Measurements from ENCODE around the gene IGSF22. TPM values are rescaled to one million over a fixed set of nuclear protein-coding genes. Genes with fewer than 3 reads are reported as not detected.
A peak's percentile ranks its signal among the peaks of the same experiment; 100 is the strongest.
"Not testable (repeated sequence)": the region's sequence is repeated elsewhere in the genome, so short reads cannot be mapped to it uniquely, and the experiment has no call there.

IGSF22 gene
- total RNA-seq, 2 donors from 2014 or later: not detected

DNA sequence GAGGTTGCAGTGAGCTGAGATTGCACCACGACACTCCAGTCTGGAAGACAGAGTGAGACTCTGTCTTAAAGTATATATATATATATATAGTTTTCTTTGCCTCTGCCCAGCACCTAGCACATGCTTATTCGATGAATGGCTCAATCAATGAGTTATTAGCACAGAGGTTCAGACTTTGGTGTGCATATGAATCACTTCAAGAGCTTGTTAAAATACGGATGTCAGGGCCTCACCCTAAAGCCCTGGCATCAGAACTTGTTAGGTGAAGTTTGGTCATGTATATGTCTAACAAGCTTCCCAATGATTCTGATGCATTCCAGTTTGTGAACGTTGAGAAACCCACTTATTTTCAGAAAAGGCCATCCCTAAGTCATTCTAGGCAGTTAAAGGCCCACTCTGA lies 49.2 kb downstream of the IGSF22 start:
- no peaks in the 10 kb centered on the region for H3K9me3 Mint-ChIP-seq
- no peaks in the 10 kb centered on the region for H3K27me3 Mint-ChIP-seq
- H3K36me3 Mint-ChIP-seq: no peaks in the 10 kb centered on the region
- no peak overlapping the region for H3K4me3 Mint-ChIP-seq
- DNase-seq (ENCODE audit: low spot score) (no peak), ATAC-seq (no peak)
- H3K4me1 Mint-ChIP-seq (ENCODE audit: low read depth in 2 of 2): peaks cover 3 to 5% of the 10 kb centered on the region in 2 donors
- H3K27ac Mint-ChIP-seq: no peak overlapping the region

DNA sequence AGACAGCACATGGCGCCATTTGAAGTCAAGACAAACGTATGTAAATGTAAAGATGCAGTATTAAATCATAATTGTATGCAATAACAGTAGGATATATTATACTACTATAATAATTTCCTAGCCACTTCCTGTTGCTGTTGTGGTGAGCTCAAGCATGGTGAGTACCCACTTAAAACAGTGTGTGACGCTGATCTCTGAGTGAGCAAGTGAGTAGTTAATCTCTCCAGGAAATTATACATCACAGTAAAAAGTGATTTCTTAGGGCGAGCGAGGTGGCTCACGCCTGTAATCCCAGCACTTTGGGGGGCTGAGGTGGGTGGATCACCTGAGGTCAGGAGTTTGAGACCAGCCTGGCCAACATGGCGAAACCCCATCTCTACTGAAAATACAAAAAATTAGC lies 53.8 kb downstream of the IGSF22 start:
- H3K4me3 Mint-ChIP-seq; H3K27me3 Mint-ChIP-seq; DNase-seq (ENCODE audit: low spot score); H3K36me3 Mint-ChIP-seq; H3K27ac Mint-ChIP-seq; H3K9me3 Mint-ChIP-seq: not testable (repeated sequence)
- peaks cover 13 to 22% of the 10 kb centered on the region in 2 donors for H3K4me1 Mint-ChIP-seq (ENCODE audit: low read depth in 2 of 2)
- peak; percentile 80 to 85 for ATAC-seq

DNA sequence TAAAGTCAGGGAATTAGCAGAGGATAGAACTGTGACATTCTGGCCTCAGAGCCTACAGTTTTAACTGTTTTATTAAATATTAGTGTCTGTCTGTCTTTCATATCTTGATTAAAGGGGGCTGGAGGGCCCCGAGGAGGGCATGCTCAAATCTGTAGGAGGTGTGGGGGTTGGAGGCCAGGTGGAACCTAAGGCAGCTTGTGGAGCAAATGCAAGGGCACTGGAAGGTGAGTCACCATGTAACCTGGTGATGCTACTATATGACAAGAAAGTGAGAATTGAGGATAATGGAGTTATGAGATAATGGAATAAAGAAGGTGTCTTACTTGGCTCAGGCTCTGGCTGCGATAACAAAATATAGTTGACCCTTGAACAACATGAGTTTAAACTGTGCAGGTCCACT lies 54.7 kb downstream of the IGSF22 start:
- no peak for DNase-seq (ENCODE audit: low spot score)
- H3K4me3 Mint-ChIP-seq: no peak overlapping the region

DNA sequence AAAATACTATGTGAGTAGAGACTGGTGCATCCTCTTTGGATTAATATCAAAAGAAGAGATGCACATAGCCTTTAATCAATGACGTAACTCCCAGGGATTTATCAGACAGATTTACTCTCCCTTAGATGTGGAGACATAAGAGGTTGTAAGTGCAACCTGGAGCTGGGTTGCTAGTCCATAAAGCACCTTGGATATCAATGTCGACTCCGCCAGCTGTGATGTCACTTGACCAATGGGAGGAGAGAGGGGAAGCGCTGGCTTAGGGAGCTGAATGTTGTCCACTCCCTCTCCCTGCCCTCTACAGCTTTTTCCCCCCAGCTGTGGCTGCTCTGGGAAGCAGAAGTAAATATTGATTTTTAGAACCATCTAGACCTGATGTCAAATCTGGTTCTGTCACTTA lies 56.3 kb downstream of the IGSF22 start:
- no peak for ATAC-seq
- H3K27ac Mint-ChIP-seq: peak overlapping the region; percentile 18 to 70
- peaks cover 0 to 7% of the 10 kb centered on the region in 2 donors for H3K27me3 Mint-ChIP-seq
- peak overlapping the region; percentile 58 for H3K4me3 Mint-ChIP-seq
- H3K9me3 Mint-ChIP-seq: no peaks in the 10 kb centered on the region
- no peaks in the 10 kb centered on the region for H3K36me3 Mint-ChIP-seq
- DNase-seq (ENCODE audit: low spot score): no peak
- H3K4me1 Mint-ChIP-seq (ENCODE audit: low read depth in 2 of 2): peaks cover 18 to 22% of the 10 kb centered on the region in 2 donors

More for the DNA sequence above, 54.7 kb downstream of the IGSF22 start:
- H3K36me3 Mint-ChIP-seq: no peaks in the 10 kb centered on the region
- H3K27me3 Mint-ChIP-seq: peaks cover 0 to 2% of the 10 kb centered on the region in 2 donors
- no peak for ATAC-seq
- no peaks in the 10 kb centered on the region for H3K9me3 Mint-ChIP-seq
- H3K4me1 Mint-ChIP-seq (ENCODE audit: low read depth in 2 of 2): peaks cover 13 to 22% of the 10 kb centered on the region in 2 donors
- H3K27ac Mint-ChIP-seq: no peak overlapping the region

DNA sequence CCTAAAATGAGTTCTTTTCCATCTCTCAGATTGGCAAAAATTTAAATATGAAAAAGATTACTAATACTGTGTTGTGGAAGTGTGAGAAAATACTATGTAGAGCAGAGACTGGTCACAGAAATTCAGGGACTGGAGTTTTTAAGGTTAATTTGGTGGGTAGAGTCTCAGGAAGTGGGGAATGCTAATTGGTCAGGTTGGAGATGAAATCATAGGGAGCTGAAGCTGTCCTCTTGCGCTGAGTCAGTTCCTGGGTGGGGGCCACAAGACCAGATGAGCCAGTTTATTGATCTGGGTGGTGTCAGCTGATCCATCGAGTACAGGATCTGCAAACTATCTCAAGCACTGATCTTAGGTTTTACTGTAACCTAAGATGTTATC lies 56.8 kb downstream of the IGSF22 start:
- peaks cover 18 to 22% of the 10 kb centered on the region in 2 donors for H3K4me1 Mint-ChIP-seq (ENCODE audit: low read depth in 2 of 2)
- H3K4me3 Mint-ChIP-seq: peak overlapping the region; percentile 58
- H3K27me3 Mint-ChIP-seq: peaks cover 0 to 7% of the 10 kb centered on the region in 2 donors
- ATAC-seq (peak in 1 of 2 donors; percentile 20), DNase-seq (ENCODE audit: low spot score) (no peak)
- no peaks in the 10 kb centered on the region for H3K9me3 Mint-ChIP-seq
- no peaks in the 10 kb centered on the region for H3K36me3 Mint-ChIP-seq
- peak overlapping the region; percentile 18 to 70 for H3K27ac Mint-ChIP-seq

DNA sequence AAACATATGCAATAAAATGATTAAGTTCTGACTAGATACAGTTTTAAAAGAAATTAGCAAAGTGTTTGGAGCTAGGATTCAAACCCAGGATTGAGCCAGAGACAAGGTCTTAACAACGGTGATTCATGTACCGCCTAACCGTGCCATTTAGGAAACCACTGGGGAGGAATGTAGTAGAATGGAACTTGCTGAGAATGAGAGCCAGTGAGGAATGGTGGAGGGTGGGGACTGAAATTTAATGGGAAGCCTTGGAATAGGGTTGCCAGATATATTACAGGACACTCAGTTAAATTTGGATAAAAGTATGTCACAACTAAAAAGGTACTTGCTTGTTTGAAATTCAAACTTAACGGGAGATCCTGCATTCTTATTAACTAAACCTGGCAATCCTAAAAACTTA lies 57.9 kb downstream of the IGSF22 start:
- H3K27ac Mint-ChIP-seq: peak overlapping the region in 1 of 2 donors; percentile 18
- DNase-seq (ENCODE audit: low spot score) (no peak), ATAC-seq (no peak)
- peaks cover 0 to 7% of the 10 kb centered on the region in 2 donors for H3K27me3 Mint-ChIP-seq
- peaks cover 18 to 22% of the 10 kb centered on the region in 2 donors for H3K4me1 Mint-ChIP-seq (ENCODE audit: low read depth in 2 of 2)
- no peaks in the 10 kb centered on the region for H3K36me3 Mint-ChIP-seq
- no peaks in the 10 kb centered on the region for H3K9me3 Mint-ChIP-seq
- no peak overlapping the region for H3K4me3 Mint-ChIP-seq

DNA sequence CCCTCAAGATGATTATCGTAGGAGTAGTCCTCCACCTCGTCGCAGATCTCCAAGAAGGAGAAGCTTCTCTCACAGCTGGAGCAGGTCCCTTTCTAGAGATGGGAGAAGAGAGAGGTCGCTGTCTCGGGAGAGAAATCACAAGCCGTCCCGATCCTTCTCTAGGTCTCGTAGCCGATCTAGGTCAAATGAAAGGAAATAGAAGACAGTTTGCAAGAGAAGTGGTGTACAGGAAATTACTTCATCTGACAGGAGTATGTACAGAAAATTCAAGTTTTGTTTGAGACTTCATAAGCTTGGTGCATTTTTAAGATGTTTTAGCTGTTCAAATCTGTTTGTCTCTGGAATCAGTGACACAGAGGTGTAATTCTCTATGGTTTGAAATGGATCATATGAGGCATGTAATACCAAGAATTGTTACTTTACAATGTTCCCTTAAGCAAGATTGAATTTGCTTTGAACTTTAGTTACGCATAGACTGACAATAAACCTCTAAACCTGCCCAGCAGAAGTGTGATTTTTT lies 60.6 kb downstream of the IGSF22 start:
- not testable (repeated sequence) for H3K9me3 Mint-ChIP-seq; DNase-seq (ENCODE audit: low spot score); ATAC-seq; H3K27ac Mint-ChIP-seq; H3K36me3 Mint-ChIP-seq; H3K4me3 Mint-ChIP-seq
- Mint-ChIP-seq H3K27me3 (peaks cover 7 to 15% of the 10 kb centered on the region in 2 donors), H3K4me1 (ENCODE audit: low read depth in 2 of 2) (peaks cover 15 to 17% of the 10 kb centered on the region in 2 donors)

DNA sequence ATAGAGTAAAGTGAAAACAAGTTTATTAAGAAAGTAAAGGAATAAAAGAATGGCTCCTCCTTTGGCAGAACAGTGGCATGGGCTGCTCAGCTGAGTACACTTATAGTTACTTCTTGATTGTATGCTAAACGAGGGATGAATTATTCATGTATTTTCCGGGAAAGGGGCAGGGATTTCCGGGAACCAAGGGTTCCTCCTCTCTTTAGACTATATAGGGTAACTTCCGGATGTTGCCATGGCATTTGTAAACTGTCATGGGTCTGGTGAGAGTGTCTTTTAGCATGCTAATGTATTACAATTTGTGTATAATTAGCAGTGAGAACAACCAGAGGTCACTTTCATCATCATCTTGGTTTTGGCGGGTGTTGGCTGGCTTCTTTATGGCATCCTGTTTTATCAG lies 68.3 kb downstream of the IGSF22 start:
- no peak for ATAC-seq
- H3K27me3 Mint-ChIP-seq: peaks cover 11 to 22% of the 10 kb centered on the region in 2 donors

More for the DNA sequence above, 68.3 kb downstream of the IGSF22 start:
- no peaks in the 10 kb centered on the region for H3K9me3 Mint-ChIP-seq
- H3K4me3 Mint-ChIP-seq: no peak overlapping the region
- no peak overlapping the region for H3K27ac Mint-ChIP-seq
- H3K4me1 Mint-ChIP-seq (ENCODE audit: low read depth in 2 of 2): no peaks in the 10 kb centered on the region
- H3K36me3 Mint-ChIP-seq: no peaks in the 10 kb centered on the region
- DNase-seq (ENCODE audit: low spot score): no peak

Other genes starting within 250 kb of the IGSF22 start
- gene TSG101, start 199.2 kb downstream of the IGSF22 start, total RNA-seq: 10 to 100 TPM; 25.3 to 38.7 TPM
- 10 to 100 TPM; 18.8 to 38.8 TPM for gene UEVLD, start 137.5 kb downstream of the IGSF22 start, total RNA-seq
- 1 to 10 TPM; 3.2 to 3.3 TPM for gene MISFA, start 126.4 kb downstream of the IGSF22 start, total RNA-seq
- gene SPTY2D1, start 91.8 kb downstream of the IGSF22 start, total RNA-seq: 10 to 100 TPM; 28.8 to 33.4 TPM
- gene TMEM86A, start 27.4 kb downstream of the IGSF22 start, total RNA-seq: under 1 TPM; 0.21 to 0.59 TPM
- gene PTPN5, start 65.6 kb upstream of the IGSF22 start, total RNA-seq: not detected
- gene MRGPRX1, start 213.2 kb upstream of the IGSF22 start, total RNA-seq: not detected

All from natural killer cell treated with Interleukin-12 subunit alpha and Interleukin-12 subunit beta and Interleukin-15 and Interleukin-18, amount 100 ng/mL, for 72 hours (primary cell).